ENCODE data around the gene ANKRD40CL. TPM values are rescaled to one million over a fixed set of nuclear protein-coding genes. Genes with fewer than 3 reads are reported as not detected.

ANKRD40CL gene
- total RNA-seq, 3 donors from 2014 or later (not counting 1 experiment from before 2014, with no cell fraction given) = not detected

GRCh38 chr17:50785946-50786570, 18.7 kb upstream of the ANKRD40CL start:
- ATAC-seq (no peak), DNase-seq (no peak)
- 86% methylated on average over 9 of the region's 9 CpGs for WGBS (ENCODE audit: insufficient coverage)
- H3K27me3 ChIP-seq (ENCODE audit: control insufficient read depth, insufficient read depth, low read length) = peaks cover 4% of the 10 kb centered on the region
- Mint-ChIP-seq H3K27ac (no peak overlapping the region), H3K4me3 (no peak overlapping the region), H3K9me3 (no peaks in the 10 kb centered on the region), H3K36me3 (no peaks in the 10 kb centered on the region), H3K4me1 (peaks cover 0 to 5% of the 10 kb centered on the region in 2 donors), H3K27me3 (ENCODE audit: low read depth in 2 of 2) (peaks cover 7 to 15% of the 10 kb centered on the region in 2 donors)
- no peaks in the 10 kb centered on the region for H3K36me3 ChIP-seq (ENCODE audit: control insufficient read depth, insufficient read depth, low read length)
- no peak overlapping the region for H3K27ac ChIP-seq (ENCODE audit: low read length)
- intact Hi-C loops (cut with micrococcal nuclease) = no loop called here
- no peak overlapping the region for H3K4me3 ChIP-seq (ENCODE audit: low read length)
- H3K4me1 ChIP-seq (ENCODE audit: control insufficient read depth, insufficient read depth, low read length) = peaks cover 11% of the 10 kb centered on the region
- H3K9me3 ChIP-seq (ENCODE audit: control insufficient read depth, insufficient read depth, low read length) = no peaks in the 10 kb centered on the region
- TF ChIP-seq CTCF (IDR thresholded peaks at IDR 0.05) = no peak

GRCh38 chr17:50785126-50785525, 17.8 kb upstream of the ANKRD40CL start:
- no peaks in the 10 kb centered on the region for H3K36me3 Mint-ChIP-seq
- H3K9me3 Mint-ChIP-seq = no peaks in the 10 kb centered on the region
- no peak overlapping the region for H3K27ac Mint-ChIP-seq
- DNase-seq (no peak), ATAC-seq (no peak)
- Histone ChIP-seq H3K27me3 (ENCODE audit: control insufficient read depth, insufficient read depth, low read length) (peaks cover 6% of the 10 kb centered on the region), H3K36me3 (ENCODE audit: control insufficient read depth, insufficient read depth, low read length) (no peaks in the 10 kb centered on the region), H3K4me3 (ENCODE audit: low read length) (no peak overlapping the region), H3K27ac (ENCODE audit: low read length) (no peak overlapping the region), H3K9me3 (ENCODE audit: control insufficient read depth, insufficient read depth, low read length) (no peaks in the 10 kb centered on the region), H3K4me1 (ENCODE audit: control insufficient read depth, insufficient read depth, low read length) (peaks cover 20% of the 10 kb centered on the region)
- TF ChIP-seq CTCF (IDR thresholded peaks at IDR 0.05) = no peak
- intact Hi-C loops (cut with micrococcal nuclease) = no loop called here
- no peak overlapping the region for H3K4me3 Mint-ChIP-seq
- WGBS (ENCODE audit: insufficient coverage) = 70% methylated on average over 4 of the region's 4 CpGs
- peaks cover 0 to 5% of the 10 kb centered on the region in 2 donors for H3K4me1 Mint-ChIP-seq
- peaks cover 3 to 11% of the 10 kb centered on the region in 2 donors for H3K27me3 Mint-ChIP-seq (ENCODE audit: low read depth in 2 of 2)

- no peak for DNase-seq
- no peaks in the 10 kb centered on the region for H3K36me3 ChIP-seq (ENCODE audit: control insufficient read depth, insufficient read depth, low read length)
- peaks cover 6% of the 10 kb centered on the region for H3K27me3 ChIP-seq (ENCODE audit: control insufficient read depth, insufficient read depth, low read length)
- no peak for TF ChIP-seq CTCF (IDR thresholded peaks at IDR 0.05)
- Mint-ChIP-seq H3K4me3 (no peak overlapping the region), H3K4me1 (peaks cover 0 to 13% of the 10 kb centered on the region in 2 donors), H3K27ac (no peak overlapping the region), H3K27me3 (ENCODE audit: low read depth in 2 of 2) (peaks cover 0 to 9% of the 10 kb centered on the region in 2 donors), H3K36me3 (no peaks in the 10 kb centered on the region), H3K9me3 (no peaks in the 10 kb centered on the region)
- intact Hi-C loops (cut with micrococcal nuclease) = loop anchor here (2.0 to 5.0 kb wide), 2 partner anchors 58 to 173 kb away; no protein-coding TSS in a partner anchor
- no peak overlapping the region for H3K27ac ChIP-seq (ENCODE audit: low read length)
- 100% methylated on average over 1 of the region's 2 CpGs for WGBS (ENCODE audit: insufficient coverage)
- no peak overlapping the region for H3K4me3 ChIP-seq (ENCODE audit: low read length)
- no peaks in the 10 kb centered on the region for H3K9me3 ChIP-seq (ENCODE audit: control insufficient read depth, insufficient read depth, low read length)
- no peak for ATAC-seq
- peaks cover 32% of the 10 kb centered on the region for H3K4me1 ChIP-seq (ENCODE audit: control insufficient read depth, insufficient read depth, low read length)
Observed at GRCh38 chr17:50783905-50784304, 16.6 kb upstream of the ANKRD40CL start.
